GM19397 (cell line): Measurements from ENCODE around the gene SSX5.
"Not testable (repeated sequence)": the region's sequence is repeated elsewhere in the genome, so short reads cannot be mapped to it uniquely, and the experiment has no call there.

Source experiments
- ATAC-seq: cut with Tn5 transposase; IDR thresholded peaks from one replicate; pipeline ENCODE4 v1.9.1; 2021; ENCODE audit warnings: mild to moderate bottlenecking, moderate library complexity; ENCODE audit not compliant: unreplicated experiment

The SSX5 gene

GRCh38 chrX:48196745-48197201 is at the start of gene SSX5:
TSS of gene SSX5 (minus strand) at chrX:48196795. CDS start at chrX:48195358, 1,437 bp downstream.
- no peak for ATAC-seq

DNA sequence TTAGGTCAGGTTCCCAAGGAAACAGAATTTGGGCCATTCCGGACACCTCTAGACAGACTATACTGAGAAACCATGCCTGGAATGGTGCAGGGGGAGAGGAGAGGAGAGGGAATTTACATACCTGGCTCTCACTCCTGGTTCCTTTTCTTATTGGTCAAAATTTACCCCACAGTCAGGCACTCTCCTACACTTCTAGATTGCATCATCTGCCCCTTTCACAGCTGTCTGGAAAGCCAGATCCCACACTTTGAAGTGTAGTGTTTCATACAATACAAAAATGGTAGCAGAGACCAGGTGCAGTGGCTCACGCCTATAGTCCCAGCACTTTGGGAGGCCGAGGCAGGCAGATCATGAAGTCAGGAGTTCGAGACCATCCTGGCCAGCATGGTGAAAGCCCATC is 27.6 kb upstream of the SSX5 start:
- not testable (repeated sequence) for ATAC-seq

DNA sequence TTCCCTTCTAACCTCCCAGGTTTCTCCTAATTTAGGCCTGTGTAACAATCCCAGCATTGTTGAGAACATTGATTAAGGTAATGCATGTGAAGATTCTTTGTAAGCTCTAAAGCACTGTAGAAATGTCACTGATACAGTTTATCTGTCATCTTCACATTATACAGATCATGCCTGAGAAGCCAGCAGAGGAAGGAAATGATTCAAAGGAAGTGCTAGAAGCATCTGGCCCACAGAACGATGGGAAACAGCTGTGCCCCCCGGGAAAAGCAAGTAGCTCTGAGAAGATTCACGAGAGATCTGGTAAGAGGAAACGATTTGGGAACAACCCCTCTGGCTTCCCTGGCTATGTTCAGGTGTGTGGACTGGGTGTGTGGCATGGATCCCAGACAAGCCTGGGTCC is 17.7 kb upstream of the SSX5 start:
- not testable (repeated sequence) for ATAC-seq

DNA sequence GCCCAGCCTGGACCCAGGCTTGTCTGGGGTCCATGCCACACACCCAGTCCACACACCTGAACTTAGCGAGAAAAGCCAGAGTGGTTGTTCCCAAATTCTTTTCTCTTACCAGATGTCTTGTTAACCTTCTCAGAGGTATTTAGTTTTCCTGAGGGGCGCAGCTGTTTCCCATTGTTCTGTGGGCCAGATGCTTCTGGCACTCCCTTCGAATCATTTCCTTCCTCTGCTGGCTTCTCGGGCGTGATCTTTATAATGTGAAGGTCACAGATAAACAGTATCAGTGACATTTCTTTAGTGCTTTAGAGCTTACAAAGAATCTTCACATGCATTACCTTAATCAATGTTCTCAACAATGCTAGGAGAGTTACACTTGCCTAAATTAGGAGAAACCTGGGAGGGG is 6.6 kb downstream of the SSX5 start:
- not testable (repeated sequence) for ATAC-seq

- ATAC-seq = not testable (repeated sequence)
Measured at GRCh38 chrX:48181882-48182281, 14.7 kb downstream of the SSX5 start.

GRCh38 chrX:48180811-48181210 is 15.8 kb downstream of the SSX5 start:
- ATAC-seq = no peak

GRCh38 chrX:48179691-48180090 is 16.9 kb downstream of the SSX5 start:
- ATAC-seq = no peak

- not testable (repeated sequence) for ATAC-seq
Measured at GRCh38 chrX:48166322-48166721, 30.3 kb downstream of the SSX5 start.

- ATAC-seq = no peak
Measured at GRCh38 chrX:48165241-48165640, 31.4 kb downstream of the SSX5 start.

GRCh38 chrX:48156014-48156413 is 40.6 kb downstream of the SSX5 start:
- ATAC-seq = no peak

GRCh38 chrX:48154796-48155195 is 41.8 kb downstream of the SSX5 start:
- ATAC-seq = no peak

- ATAC-seq = no peak
Measured at GRCh38 chrX:48153769-48154168, 42.8 kb downstream of the SSX5 start.

- not testable (repeated sequence) for ATAC-seq
Measured at GRCh38 chrX:48142697-48143096, 53.9 kb downstream of the SSX5 start.

DNA sequence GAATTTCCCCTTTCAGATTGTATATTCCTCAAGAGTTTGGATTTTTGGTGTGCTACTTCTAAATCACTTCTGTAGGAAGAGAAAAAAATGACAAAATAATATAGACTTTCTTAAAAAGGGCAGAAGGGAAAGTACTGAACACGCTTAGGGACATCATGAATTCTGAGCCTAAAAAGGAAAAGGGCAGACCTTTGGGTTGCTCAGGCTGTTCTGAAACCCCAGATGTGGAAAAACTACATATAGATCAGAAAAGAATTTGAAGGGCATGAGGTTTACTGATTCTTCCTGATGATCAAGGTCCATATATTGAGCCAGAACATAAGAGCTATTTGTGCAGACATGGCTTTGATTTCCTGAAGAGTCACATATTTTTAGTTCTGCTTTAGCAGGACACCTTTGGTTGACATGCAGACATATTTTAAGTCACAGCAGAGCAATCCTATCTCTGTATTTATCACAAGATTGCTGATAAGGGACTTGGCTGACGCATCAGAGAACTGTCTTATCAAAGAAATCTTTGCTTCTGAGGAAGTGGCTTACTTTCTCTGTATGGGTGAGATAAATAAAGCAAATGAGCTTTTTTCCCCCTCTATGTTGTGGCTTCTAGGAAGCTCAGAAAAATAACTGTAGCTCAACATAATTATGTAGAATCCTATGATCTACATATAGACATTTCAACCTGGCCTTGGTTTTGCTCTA is 54.6 kb downstream of the SSX5 start:
- not testable (repeated sequence) for ATAC-seq

DNA sequence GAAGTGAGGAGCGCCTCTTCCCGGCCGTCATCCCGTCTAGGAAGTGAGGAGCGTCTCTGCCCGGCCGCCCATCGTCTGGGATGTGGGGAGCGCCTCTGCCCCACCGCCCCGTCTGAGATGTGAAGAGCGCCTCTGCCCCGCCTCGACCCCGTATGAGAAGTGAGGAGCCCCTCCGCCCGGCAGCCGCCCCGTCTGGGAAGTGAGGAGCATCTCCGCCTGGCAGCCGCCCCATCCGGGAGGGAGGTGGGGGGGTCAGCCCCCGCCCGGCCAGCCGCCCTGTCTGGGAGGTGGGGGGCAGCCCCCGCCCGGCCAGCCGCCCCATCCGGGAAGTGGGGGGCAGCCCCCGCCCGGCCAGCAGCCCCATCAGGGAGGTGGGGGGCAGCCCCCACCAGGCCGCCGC is 57.5 kb downstream of the SSX5 start:
- not testable (repeated sequence) for ATAC-seq
